ENCODE data around the gene IER3IP1. TPM values are rescaled to one million over a fixed set of nuclear protein-coding genes. Genes with fewer than 3 reads are reported as not detected.

Gene IER3IP1
- total RNA-seq, 1 donor from 2014 or later: 9.6 TPM

DNA sequence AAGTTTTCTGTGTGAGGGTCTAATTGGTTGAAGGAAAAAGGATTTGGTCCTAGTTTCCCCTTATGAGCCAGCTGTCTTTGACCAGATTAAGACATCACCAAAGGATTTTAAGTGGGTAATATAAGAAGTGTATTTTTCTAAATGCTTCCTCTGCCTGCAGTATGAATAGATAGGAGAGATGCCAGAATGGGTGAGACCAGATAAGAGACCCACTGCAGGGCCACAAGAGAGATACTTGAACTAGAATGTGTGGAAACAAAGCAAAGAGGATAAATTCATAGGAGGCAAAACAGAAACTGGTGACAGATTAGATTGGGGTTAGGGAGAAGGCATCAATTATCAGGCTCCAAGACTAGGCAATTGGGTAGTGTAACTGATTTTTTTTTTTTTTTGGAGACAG, 24.7 kb downstream of the IER3IP1 start:
- peak overlapping the region; percentile 81 for H3K4me3 ChIP-seq
- no peak for DNase-seq
- H3K4me1 ChIP-seq: peaks cover 55% of the 10 kb centered on the region
- H3K36me3 ChIP-seq: peaks cover 20% of the 10 kb centered on the region
- H3K9me3 ChIP-seq (replicated peaks): no peaks in the 10 kb centered on the region
- H3K27me3 ChIP-seq (ENCODE audit: low read depth): no peaks in the 10 kb centered on the region
- intact Hi-C loops (cut with micrococcal nuclease): no loop called here
- peak overlapping the region; percentile 98 for H3K27ac ChIP-seq (replicated peaks)
- TF ChIP-seq, protein P1, sequence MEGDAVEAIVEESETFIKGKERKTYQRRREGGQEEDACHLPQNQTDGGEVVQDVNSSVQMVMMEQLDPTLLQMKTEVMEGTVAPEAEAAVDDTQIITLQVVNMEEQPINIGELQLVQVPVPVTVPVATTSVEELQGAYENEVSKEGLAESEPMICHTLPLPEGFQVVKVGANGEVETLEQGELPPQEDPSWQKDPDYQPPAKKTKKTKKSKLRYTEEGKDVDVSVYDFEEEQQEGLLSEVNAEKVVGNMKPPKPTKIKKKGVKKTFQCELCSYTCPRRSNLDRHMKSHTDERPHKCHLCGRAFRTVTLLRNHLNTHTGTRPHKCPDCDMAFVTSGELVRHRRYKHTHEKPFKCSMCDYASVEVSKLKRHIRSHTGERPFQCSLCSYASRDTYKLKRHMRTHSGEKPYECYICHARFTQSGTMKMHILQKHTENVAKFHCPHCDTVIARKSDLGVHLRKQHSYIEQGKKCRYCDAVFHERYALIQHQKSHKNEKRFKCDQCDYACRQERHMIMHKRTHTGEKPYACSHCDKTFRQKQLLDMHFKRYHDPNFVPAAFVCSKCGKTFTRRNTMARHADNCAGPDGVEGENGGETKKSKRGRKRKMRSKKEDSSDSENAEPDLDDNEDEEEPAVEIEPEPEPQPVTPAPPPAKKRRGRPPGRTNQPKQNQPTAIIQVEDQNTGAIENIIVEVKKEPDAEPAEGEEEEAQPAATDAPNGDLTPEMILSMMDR (IDR thresholded peaks at IDR 0.05; ENCODE audit: borderline replicate concordance): no peak

DNA sequence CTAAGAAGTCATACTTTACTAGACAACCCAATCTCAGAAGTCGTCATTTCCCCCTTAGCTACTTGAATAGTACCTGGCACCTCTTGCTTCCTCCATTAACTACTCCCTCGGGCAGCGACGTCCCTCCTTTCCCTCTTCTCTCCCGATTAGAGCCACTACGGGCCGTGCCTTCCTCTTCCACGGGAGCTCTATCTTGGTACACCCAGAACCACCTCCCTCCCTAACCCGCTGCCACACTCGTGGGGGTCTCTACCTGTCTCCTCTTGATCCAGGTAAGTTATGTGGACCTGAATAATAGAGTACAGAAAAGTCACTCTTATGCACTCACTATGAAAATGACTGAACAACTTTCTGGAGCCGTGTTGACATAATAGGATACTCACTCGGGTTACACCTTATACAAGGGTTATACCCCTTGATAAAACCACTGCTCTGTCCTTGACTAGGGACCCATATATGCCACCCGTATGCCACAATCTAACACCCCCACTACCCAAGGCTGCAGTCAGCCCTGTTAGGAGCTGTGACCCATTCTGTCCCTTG, 25.3 kb downstream of the IER3IP1 start:
- intact Hi-C loops (cut with micrococcal nuclease): no loop called here
- TF ChIP-seq, protein P1 (IDR thresholded peaks at IDR 0.05; ENCODE audit: borderline replicate concordance): no peak
- no peak for DNase-seq

GRCh38 chr18:47150029-47150823, 25.9 kb downstream of the IER3IP1 start, which contains the start of gene HDHD2:
TSS of gene HDHD2 (minus strand) at chr18:47150500. CDS start at chr18:47136439, 14,061 bp downstream.
- TF ChIP-seq, protein P1 (IDR thresholded peaks at IDR 0.05; ENCODE audit: borderline replicate concordance): no peak
- H3K9me3 ChIP-seq (replicated peaks): no peaks in the 10 kb centered on the region
- intact Hi-C loops (cut with micrococcal nuclease): no loop called here

More for the DNA sequence above, 25.3 kb downstream of the IER3IP1 start:
- Histone ChIP-seq H3K27me3 (ENCODE audit: low read depth) (no peaks in the 10 kb centered on the region), H3K4me1 (peaks cover 60% of the 10 kb centered on the region), H3K36me3 (peaks cover 20% of the 10 kb centered on the region), H3K9me3 (replicated peaks) (no peaks in the 10 kb centered on the region), H3K27ac (replicated peaks) (peak overlapping the region; percentile 98), H3K4me3 (peak overlapping the region; percentile 81)

DNA sequence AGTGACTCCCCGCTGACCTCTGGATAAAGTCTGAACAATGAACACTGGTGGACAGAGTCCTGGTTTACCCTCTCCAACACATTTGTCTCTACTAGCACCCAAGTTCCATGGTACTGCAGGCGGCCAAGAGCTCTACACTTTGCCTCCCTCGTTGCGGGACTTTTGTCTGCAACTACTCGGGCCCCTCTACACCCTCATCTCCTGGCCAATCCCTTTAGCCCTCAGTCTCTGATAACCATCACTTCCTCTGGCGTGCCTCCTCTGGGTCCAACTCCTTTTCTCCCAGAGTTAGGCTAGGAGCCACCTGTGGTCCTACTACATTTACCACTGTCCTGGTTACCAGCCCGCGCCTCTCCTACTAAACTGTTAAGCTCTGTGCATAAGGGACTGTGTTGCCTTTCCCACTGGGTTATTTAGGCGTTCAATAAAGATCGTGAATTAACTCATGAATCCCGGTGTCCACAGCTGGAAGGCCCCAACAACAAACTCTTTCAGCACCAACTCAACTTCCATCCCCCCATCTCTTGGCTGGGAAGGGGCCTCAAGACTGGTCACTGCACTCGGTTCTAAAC, 26.6 kb downstream of the IER3IP1 start:
- H3K9me3 ChIP-seq (replicated peaks): no peaks in the 10 kb centered on the region
- no peak for DNase-seq
- intact Hi-C loops (cut with micrococcal nuclease): no loop called here
- peak overlapping the region; percentile 81 for H3K4me3 ChIP-seq
- peaks cover 73% of the 10 kb centered on the region for H3K4me1 ChIP-seq
- peaks cover 11% of the 10 kb centered on the region for H3K36me3 ChIP-seq
- TF ChIP-seq, protein P1 (IDR thresholded peaks at IDR 0.05; ENCODE audit: borderline replicate concordance): no peak
- H3K27me3 ChIP-seq (ENCODE audit: low read depth): no peaks in the 10 kb centered on the region
- H3K27ac ChIP-seq (replicated peaks): peak overlapping the region; percentile 98

More at GRCh38 chr18:47150029-47150823, 25.9 kb downstream of the IER3IP1 start, which contains the start of gene HDHD2:
- peak within 1 kb of the TSS; percentile 81 for H3K4me3 ChIP-seq
- DNase-seq: peak; percentile 87
- H3K36me3 ChIP-seq: peaks cover 18% of the 10 kb centered on the region
- no peaks in the 10 kb centered on the region for H3K27me3 ChIP-seq (ENCODE audit: low read depth)
- peak within 1 kb of the TSS; percentile 98 for H3K27ac ChIP-seq (replicated peaks)
- peaks cover 66% of the 10 kb centered on the region for H3K4me1 ChIP-seq

- Histone ChIP-seq H3K4me3 (no peak overlapping the region), H3K27ac (replicated peaks) (no peak overlapping the region), H3K4me1 (peaks cover 94% of the 10 kb centered on the region), H3K36me3 (no peaks in the 10 kb centered on the region), H3K9me3 (replicated peaks) (no peaks in the 10 kb centered on the region), H3K27me3 (ENCODE audit: low read depth) (no peaks in the 10 kb centered on the region)
- TF ChIP-seq, protein P1 (IDR thresholded peaks at IDR 0.05; ENCODE audit: borderline replicate concordance): no peak
- intact Hi-C loops (cut with micrococcal nuclease): no loop called here
- DNase-seq: no peak
Measured at GRCh38 chr18:47146206-47146605, 30.0 kb downstream of the IER3IP1 start.
